Skeletal muscle cell (primary cell): ENCODE measurements around the gene KRTAP10-8.
"Not testable (repeated sequence)": the region's sequence is repeated elsewhere in the genome, so short reads cannot be mapped to it uniquely, and the experiment has no call there.

Source experiments
- DNase-seq: peaks from one replicate; pipeline ENCODE4 v3.0.0-alpha.2; 2010; ENCODE audit warnings: low read depth
- H3K4me3 ChIP-seq: 2 replicates; pipeline ENCODE4 v1.5.1; 2011; ENCODE audit warnings: low read depth, mild to moderate bottlenecking, control low read depth, low read length, moderate library complexity

Gene KRTAP10-8

DNA sequence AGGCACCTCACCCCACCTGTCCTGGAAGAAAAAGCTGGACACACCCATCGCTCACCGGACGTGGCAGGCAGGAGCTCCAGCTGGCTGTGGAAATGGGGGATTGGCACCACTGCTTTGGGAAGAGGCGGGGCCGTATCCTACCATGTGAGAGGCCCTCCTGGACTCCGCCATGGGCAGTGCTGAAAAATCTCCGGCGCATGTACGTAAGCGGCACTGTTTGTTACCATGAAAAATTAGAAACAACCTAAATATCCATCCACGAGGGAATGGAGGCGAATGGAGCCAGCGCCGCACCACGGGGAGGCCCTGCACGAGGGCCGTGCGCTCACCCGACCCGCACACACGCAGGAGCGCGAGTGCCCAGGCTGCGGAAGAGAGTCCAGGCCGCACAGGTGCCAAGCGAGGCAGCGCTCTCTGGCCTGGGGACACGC lies 3.1 kb downstream of the KRTAP10-8 start:
- DNase-seq = no peak
- H3K4me3 ChIP-seq = no peak overlapping the region

DNA sequence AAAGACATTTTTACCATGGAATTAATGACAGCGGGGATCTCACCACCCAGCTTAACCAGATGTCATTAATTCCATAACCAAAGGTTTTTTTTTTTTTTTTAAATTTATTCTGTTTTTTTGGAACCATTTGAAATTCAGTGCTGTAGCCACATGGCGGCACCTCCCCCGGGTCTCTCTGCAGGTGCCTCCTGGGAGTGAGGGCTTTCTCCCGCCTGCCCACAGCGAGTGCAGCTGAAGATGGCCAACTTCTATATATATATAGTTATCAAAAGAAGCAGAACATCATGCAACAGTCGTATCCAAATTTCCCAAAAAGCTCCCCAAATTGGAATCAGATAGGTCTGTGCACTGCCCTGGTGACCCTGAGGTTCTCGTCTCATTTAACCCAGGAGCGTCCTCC lies 3.6 kb downstream of the KRTAP10-8 start:
- DNase-seq = no peak
- H3K4me3 ChIP-seq = no peak overlapping the region

DNA sequence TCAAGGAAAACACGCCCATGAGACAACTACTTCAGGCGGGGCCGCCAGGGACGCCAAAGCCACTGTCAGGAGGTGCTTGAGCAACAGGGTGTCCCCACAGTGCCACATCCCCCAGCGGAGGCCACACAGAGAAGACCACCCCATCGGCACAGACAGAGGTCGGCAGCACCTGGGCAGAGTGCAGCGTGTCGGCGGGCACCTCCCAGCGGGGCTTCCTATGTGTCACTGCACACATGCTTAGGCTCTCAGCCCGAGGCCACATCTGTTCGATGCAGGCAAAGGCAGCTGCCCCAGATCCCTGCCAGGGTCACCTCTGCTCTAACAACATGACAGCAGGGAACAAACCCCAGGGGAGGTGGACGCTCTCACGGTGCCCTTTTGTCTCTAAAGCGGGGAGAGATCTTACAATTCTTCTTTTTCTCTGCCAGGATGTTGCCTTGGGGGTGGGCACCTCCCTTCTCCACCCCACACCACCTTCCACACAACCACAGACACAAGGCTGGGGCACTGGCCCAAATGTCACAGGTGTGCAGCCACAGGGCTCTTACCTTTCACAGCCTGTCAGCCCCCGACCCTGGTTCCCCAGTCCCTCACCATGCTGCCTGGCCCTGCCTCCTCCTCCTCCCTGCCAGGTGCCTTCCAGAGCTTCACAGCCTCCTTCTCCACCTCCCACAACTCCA lies 4.2 kb downstream of the KRTAP10-8 start:
- no peak overlapping the region for H3K4me3 ChIP-seq
- DNase-seq = no peak

DNA sequence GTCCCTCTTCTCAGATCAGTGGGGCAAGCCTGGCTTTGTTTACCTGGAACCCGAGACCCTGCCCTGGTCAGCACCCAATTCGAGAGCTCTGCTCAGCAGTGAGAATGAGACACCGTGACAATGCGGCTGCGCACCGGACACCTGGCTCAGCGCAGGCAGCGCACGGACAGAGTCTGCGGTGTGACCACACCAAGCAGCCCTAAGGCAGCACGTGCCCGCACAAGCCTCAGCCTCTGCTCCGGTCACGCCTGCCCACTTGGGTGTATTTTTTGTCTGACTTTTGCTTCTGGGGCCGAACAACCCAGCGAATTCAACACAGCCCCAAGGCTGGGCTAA lies 4.7 kb downstream of the KRTAP10-8 start:
- no peak for DNase-seq
- H3K4me3 ChIP-seq = no peak overlapping the region

DNA sequence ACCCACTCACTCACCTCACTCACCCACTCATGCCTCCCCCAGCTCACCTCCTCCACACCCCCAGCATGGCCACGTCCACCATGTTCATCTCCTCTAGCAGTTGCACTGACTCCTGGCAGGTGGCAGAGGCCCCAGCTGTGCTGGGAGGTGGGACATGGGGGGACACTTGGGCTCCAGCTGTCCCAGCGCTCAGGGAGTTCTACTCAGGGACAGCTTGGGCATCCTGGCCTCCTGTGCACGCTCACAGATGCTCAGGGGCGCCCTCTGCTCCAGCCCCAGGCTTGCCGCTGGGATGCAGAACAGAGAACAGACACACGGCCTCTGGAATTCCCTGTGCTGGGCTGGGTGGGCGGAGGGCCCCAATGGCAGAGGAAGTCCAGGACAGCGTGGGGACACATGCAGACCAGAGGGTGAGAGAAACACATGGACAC lies 5.2 kb downstream of the KRTAP10-8 start:
- DNase-seq = no peak
- H3K4me3 ChIP-seq = no peak overlapping the region

DNA sequence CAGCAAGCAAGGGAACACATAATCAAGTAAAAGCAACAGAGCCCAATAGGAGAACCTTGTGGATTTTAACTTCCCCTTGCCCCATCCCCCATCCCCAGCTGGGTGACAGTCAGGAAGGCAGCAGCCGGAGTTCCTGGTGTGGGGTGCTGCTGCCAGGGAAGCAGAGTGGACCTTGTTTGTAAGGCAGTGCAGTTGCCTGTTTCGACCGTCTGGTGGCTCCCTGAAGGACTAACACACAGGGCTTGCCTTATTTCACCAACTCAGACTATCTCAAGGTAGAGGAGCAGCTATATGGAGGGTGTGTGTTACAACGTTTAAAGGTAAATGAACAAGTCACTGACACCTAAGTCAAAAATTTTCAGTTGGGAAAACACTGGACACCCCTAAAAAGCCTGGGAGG lies 6.6 kb downstream of the KRTAP10-8 start:
- no peak overlapping the region for H3K4me3 ChIP-seq
- no peak for DNase-seq

DNA sequence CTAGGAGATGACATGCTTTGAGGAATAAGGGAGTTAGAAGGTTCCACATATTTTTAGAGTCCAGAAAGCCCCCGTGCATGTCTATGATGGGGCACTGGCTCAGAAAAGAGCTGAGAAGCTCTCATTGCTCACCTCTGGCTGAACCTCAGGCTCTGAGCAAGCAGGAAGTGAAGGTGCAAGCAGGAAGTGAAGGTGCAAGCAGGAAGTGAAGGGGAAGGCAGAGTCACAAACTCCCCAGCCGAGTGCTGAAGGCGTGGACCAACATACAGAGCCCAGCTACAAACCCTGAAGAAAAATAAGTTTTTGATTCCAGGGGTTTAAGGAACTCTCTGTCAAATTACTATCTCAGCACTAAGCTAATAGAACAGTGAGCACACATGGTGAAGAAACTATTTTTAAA lies 7.0 kb downstream of the KRTAP10-8 start:
- no peak overlapping the region for H3K4me3 ChIP-seq
- DNase-seq = no peak

DNA sequence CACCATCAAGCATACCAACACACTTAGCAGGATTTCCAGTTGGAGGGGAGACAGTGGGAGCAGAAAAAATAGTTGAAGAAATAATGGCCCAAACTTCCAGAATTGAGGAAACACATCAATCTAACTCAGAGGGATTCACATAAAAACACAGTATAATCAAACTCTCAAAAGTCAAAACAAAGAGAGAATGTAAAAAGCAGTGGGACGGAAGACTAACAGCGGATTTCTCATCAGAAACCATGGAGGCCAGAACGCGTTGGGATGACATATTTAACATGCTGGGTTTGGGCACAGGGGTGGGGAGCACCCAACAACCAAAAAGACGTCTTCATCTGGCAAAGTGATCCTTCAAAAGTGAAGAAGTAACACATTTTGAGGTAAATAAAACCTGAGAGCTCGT lies 8.0 kb downstream of the KRTAP10-8 start:
- no peak for DNase-seq
- H3K4me3 ChIP-seq = no peak overlapping the region

DNA sequence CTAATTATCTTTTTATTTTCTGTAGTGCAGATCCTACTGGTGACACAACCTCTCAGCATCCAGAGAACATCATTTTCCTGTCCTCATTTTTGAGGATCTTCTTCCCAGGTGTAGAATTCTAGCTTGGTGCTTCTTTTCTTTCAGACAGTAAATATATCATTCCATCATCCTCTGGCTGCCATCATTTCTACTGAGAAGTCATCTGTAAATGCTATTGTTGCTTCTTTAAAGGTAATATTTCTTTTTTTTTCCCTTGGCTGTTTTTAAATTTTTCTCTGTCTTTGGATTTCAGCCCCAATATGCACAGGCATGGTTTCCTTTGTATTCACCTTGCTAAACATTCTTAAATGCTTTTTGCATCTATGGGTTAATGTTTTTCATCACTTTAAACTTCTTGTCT lies 11.7 kb downstream of the KRTAP10-8 start:
- DNase-seq = no peak
- H3K4me3 ChIP-seq = no peak overlapping the region

DNA sequence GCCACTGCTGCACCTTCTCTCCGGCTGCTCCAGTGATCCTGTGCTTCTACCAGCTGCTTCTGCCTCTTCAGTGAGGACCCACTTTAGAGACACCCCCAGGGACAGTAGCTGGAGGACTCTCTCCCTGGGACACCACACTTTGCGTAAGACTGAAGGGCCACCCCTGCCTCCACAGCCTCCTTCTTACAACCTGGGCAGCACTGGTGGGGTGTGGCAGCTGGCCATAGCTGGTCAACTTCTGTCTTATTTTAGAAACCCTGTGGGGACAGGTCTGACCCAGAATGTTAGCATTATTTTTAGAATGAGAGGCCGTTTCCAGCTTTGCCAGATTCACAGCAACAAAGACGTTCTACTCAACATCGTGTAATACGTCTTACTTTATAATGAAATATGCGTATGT lies 13.9 kb downstream of the KRTAP10-8 start:
- no peak for DNase-seq
- H3K4me3 ChIP-seq = no peak overlapping the region

DNA sequence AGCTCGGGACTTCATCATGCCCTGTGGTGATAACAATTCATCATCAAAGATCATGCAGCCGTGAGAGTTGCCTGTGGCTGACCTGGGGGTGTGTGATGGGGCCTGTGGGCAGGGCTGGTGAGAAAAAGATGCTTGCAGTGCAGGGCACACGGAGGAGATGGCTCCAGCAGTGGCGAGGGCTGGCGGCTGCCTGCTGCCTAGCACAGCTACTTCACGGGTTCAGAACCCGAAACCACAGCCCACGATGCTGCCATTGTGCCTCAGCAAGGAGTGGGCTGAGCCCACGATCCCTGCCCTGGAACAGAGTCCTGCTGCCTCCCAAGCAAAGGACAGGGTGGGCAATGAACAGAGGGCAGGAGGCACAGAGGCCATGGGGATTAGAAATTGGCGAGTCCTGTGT lies 14.4 kb downstream of the KRTAP10-8 start:
- no peak overlapping the region for H3K4me3 ChIP-seq
- no peak for DNase-seq

DNA sequence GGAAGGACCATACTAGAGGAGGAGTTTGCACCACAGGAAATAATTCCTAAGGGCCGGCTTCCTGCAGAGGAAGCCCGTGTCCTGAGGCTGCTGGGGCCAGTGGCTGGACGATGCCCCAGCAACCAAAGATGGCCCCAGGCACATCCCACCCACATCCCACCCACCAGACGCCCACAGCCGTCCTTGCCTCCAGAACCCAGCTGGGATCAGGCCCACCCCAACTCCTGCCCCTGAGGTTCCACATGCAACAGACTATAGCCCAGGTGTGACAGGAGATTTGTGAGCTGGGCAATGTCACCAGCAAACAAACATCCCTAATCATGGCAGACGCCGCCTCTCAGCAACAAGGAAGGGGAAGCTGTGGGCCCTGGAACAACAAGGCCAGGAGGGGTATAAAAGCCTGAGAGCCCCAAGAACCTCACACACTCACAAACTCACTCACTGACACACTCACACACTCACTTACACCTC lies 14.8 kb downstream of the KRTAP10-8 start, which contains the start of gene KRTAP10-9:
Gene KRTAP10-9 (plus strand): TSS at position 421 of the 471 bp plus-strand sequence. CDS start 79 bp downstream, outside the sequence.
- DNase-seq = no peak

DNA sequence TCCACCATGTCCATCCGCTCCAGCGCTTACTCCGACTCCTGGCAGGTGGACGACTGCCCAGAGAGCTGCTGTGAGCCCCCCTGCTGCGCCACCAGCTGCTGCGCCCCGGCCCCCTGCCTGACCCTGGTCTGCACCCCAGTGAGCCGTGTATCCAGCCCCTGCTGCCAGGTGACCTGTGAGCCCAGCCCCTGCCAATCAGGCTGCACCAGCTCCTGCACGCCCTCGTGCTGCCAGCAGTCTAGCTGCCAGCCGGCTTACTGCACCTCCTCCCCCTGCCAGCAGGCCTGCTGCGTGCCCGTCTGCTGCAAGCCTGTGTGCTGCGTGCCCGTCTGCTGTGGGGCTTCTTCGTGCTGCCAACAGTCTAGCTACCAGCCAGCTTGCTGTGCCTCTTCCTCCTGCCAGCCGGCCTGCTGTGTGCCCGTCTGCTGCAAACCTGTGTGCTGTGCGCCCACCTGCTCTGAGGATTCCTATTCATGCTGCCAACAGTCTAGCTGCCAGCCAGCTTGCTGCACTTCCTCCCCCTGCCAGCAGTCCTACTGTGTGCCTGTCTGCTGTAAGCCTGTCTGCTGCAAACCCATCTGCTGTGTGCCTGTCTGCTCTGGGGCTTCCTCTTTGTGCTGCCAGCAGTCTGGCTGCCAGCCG lies 15.4 kb downstream of the KRTAP10-8 start:
- DNase-seq, H3K4me3 ChIP-seq: not testable (repeated sequence)

More for the DNA sequence above, 14.8 kb downstream of the KRTAP10-8 start, which contains the start of gene KRTAP10-9:
- no peak within 1 kb of the TSS for H3K4me3 ChIP-seq

DNA sequence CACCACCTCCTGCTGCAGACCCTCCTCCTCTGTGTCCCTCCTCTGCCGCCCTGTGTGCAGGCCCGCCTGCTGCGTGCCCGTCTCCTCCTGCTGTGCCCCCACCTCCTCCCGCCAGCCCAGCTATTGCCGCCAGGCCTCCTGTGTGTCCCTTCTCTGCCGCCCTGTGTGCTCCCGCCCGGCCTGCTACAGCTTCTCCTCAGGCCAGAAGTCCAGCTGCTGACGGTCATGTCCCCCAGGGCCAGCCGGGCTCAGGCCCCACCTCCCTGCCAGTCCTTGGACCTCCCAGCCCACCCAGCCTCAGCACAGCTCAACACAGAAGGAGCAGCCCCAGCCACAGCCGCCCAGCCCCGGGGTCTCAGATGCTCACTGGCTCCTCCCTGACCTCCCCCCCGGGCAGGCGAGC lies 16.0 kb downstream of the KRTAP10-8 start:
- DNase-seq, H3K4me3 ChIP-seq: not testable (repeated sequence)

DNA sequence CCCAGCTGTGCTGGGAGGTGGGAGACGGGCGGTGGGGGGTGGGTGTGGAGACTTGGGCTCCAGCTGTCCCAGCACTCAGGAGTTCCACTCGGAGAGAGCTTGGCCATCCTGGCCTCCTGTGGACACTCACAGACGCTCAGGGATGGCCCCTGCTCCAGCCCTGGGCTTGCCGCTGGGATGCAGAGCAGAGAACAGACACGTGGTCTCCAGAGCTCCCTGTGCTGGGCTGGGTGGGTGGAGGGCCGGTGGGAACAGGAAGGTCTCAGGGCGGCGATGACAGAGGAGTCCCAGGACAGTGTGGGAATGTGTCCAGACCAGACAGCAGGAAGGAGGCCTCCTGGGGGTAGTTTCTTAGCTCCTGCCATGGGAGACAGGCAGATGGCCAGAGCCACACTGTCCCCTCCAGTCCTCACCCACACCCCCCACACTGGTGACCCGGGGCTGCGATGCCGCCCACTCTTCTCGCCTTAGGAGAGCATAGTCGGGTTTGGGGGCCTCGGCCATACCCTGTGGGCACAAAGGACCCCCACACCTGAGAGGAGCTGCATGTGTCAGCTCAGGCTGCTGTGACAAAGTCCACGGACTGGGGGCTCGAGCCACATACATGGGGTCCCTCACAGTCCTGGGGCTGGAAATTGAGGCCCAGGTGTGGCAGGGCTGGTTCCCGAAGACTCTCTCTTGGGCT lies 17.0 kb downstream of the KRTAP10-8 start:
- no peak for DNase-seq
- no peak overlapping the region for H3K4me3 ChIP-seq

DNA sequence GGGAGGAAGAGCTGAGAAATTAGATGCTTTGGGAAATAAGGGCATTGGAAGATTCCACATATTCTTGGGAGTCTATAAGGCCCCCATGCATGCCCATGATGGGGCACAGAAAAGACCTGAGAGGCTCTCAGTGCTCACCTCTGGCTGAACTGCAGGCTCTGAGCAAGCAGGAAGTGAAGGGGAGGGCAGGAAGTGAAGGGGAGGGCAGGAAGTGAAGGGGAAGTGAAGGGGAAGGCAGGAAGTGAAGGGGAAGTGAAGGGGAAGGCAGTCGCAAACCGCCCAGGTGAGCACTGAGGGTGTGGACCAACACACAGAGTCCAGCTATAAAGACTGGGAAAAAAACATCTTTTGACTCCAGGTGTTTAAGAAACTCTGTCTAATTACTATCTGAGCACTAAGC lies 18.6 kb downstream of the KRTAP10-8 start:
- H3K4me3 ChIP-seq = no peak overlapping the region
- DNase-seq = no peak

DNA sequence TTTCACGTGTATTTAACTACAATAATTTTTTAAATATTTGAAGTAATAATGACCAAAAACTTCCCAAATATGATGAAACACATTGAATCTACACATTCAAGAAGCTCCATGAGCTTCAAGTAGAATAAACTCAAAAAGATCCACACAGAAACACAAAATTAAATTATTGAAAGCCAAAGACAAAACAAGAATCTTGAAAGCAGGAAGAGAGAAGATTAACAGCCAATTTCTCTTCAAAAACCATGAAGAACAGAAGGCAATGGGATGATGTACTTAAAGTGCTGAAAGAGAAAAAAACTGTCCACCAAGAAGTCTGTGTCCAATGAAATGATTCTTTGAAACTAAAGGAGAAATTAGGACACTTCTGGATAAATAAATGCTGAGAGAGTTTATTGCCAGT lies 20.2 kb downstream of the KRTAP10-8 start:
- H3K4me3 ChIP-seq = no peak overlapping the region
- no peak for DNase-seq

DNA sequence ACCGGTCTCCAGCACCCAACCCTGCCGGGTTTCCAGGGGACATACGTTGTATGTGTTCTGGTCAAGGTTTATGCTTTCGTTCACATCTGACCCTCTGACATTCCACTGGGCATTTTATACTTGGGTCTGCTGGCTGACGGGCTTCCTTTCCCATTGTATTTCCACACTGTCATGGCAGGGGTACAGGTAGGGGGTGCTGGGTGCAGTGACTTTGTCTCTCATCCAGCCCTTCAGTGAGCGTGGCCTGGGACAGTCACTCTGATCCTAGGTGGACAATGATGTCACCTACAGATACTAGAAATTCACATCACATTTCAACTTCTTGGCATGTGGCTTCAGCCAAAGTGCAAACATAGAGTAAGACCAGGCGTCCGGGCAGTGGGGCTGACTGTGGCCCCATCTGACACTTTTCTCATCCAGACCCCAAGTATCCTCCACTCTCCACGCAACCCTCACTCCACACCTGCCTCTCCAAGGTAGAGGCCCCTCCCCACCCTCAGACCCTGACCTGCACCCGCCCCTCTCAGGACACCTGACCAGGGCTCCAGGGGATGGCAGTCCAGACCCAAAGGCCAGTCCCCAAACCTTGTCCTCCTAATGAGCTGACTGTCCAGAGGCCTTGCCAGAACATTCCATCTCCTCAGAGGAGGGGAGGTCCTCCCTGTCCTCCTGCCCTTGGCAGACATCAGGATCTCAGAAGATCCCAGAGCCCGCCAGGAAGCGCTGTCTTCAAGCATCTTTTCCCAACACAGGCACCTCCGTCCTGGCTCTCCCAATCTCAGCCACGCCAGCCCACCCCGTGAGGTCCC lies 24.5 kb downstream of the KRTAP10-8 start:
- DNase-seq = no peak
- no peak overlapping the region for H3K4me3 ChIP-seq

DNA sequence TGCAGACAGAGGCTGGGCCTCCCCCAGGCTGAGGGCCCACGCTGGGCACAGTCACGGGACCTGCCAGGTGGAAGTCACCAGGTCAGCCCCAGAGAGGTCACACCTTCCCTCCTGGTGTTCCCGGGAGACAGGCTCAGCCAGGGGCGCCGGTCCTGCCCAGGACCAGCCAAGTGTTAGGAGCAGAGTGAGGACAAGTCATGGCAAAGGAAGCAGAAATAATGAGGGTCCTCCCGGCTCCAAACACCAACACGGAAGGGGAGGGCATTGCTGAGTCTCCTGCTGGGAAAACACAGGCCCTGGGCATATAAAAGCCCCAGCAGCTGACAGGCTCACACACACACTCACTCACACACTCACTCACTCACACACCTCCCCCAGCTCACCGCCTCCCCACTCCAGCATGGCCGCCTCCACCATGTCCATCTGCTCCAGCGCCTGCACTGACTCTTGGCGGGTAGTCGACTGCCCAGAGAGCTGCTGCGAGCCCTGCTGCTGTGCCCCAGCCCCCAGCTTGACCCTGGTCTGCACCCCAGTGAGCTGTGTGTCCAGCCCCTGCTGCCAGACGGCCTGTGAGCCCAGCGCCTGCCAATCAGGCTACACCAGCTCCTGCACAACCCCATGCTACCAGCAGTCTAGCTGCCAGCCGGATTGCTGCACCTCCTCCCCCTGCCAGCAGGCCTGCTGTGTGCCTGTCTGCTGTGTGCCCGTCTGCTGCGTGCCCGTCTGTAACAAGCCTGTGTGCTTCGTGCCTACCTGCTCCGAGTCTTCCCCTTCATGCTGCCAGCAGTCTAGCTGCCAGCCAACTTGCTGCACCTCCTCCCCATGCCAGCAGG lies 25.4 kb downstream of the KRTAP10-8 start, which contains the start of gene KRTAP10-10:
Gene KRTAP10-10 (plus strand): TSS at position 339 of the 833 bp plus-strand sequence. CDS start 62 bp downstream, at position 401.
- no peak for DNase-seq
- no peak within 1 kb of the TSS for H3K4me3 ChIP-seq
